GM18508 (cell line): ENCODE data around the gene ARFGEF3.

Experiments
- ATAC-seq: cut with Tn5 transposase; IDR thresholded peaks from one replicate; pipeline ENCODE4 v1.9.1; 2021; ENCODE audit warnings: moderate number of reproducible peaks; ENCODE audit not compliant: insufficient read depth, unreplicated experiment

Gene ARFGEF3

GRCh38 chr6:138160329-138161087 lies 1.2 kb upstream of the ARFGEF3 start:
- no peak for ATAC-seq

GRCh38 chr6:138161088-138161337 lies 726 bp upstream of the ARFGEF3 start:
- no peak for ATAC-seq

GRCh38 chr6:138162111-138162954 lies 594 bp downstream of the ARFGEF3 start:
- no peak for ATAC-seq

- ATAC-seq, result no peak
These were observed 1.3 kb downstream of the ARFGEF3 start for GRCh38 chr6:138162955-138163575.

- no peak for ATAC-seq
These were observed 13.9 kb downstream of the ARFGEF3 start for GRCh38 chr6:138175596-138175995.

- no peak for ATAC-seq
These were observed 15.0 kb downstream of the ARFGEF3 start for GRCh38 chr6:138176652-138177232.

- no peak for ATAC-seq
These were observed 21.4 kb downstream of the ARFGEF3 start for GRCh38 chr6:138182939-138183789.

GRCh38 chr6:138183790-138184134 lies 22.0 kb downstream of the ARFGEF3 start:
- ATAC-seq, result no peak

- no peak for ATAC-seq
These were observed 22.5 kb downstream of the ARFGEF3 start for GRCh38 chr6:138184230-138184629.

- no peak for ATAC-seq
These were observed 25.4 kb downstream of the ARFGEF3 start for GRCh38 chr6:138187156-138187555.

- no peak for ATAC-seq
These were observed 26.7 kb downstream of the ARFGEF3 start for GRCh38 chr6:138188278-138188941.

GRCh38 chr6:138194287-138194686 lies 32.5 kb downstream of the ARFGEF3 start:
- no peak for ATAC-seq

- no peak for ATAC-seq
These were observed 34.5 kb downstream of the ARFGEF3 start for GRCh38 chr6:138196122-138196738.

GRCh38 chr6:138197570-138197969 lies 35.8 kb downstream of the ARFGEF3 start:
- ATAC-seq, result no peak

- no peak for ATAC-seq
These were observed 36.8 kb downstream of the ARFGEF3 start for GRCh38 chr6:138198430-138199091.

- ATAC-seq, result no peak
These were observed 40.1 kb downstream of the ARFGEF3 start for GRCh38 chr6:138201836-138202235.

GRCh38 chr6:138203315-138203714 lies 41.6 kb downstream of the ARFGEF3 start:
- ATAC-seq, result no peak

- ATAC-seq, result no peak
These were observed 42.6 kb downstream of the ARFGEF3 start for GRCh38 chr6:138204303-138204702.
